SJCRH30 (cell line): ENCODE data around the gene CYP4F2. TPM values are rescaled to one million over a fixed set of nuclear protein-coding genes. Genes with fewer than 3 reads are reported as not detected.
A peak's percentile ranks its signal among the peaks of the same experiment; 100 is the strongest.
"Not testable (repeated sequence)": the region's sequence is repeated elsewhere in the genome, so short reads cannot be mapped to it uniquely, and the experiment has no call there.

Source experiments
- DNase-seq, 2 experiments: peaks; one replicate each; pipeline ENCODE4 v3.0.0-alpha.2; 2015 to 2020
- H3K27ac ChIP-seq: fragments of 250-450 bp; sonication (Bioruptor Pico); 2 replicates; pipeline ENCODE4 v1.5.1; 2020; ENCODE audit warnings: mild to moderate bottlenecking, moderate library complexity
- H3K27me3 ChIP-seq: fragments of 250-450 bp; sonication (Bioruptor Pico); 2 replicates; pipeline ENCODE4 v1.5.1; 2020; ENCODE audit warnings: mild to moderate bottlenecking, moderate library complexity
- H3K36me3 ChIP-seq: fragments of 250-450 bp; sonication (Bioruptor Pico); 2 replicates; pipeline ENCODE4 v1.5.1; 2020; ENCODE audit warnings: mild to moderate bottlenecking, moderate library complexity
- H3K4me1 ChIP-seq: fragments of 250-450 bp; sonication (Bioruptor Pico); 2 replicates; pipeline ENCODE4 v1.5.1; 2020; ENCODE audit warnings: mild to moderate bottlenecking, moderate library complexity
- H3K4me3 ChIP-seq: fragments of 250-450 bp; sonication (Bioruptor Pico); 2 replicates; pipeline ENCODE4 v1.5.1; 2020; ENCODE audit warnings: mild to moderate bottlenecking, moderate library complexity
- H3K9me3 ChIP-seq: fragments of 250-450 bp; sonication (Bioruptor Pico); replicated peaks from 2 replicates; pipeline ENCODE4 v1.5.1; 2020; ENCODE audit warnings: mild to moderate bottlenecking, moderate library complexity
- total RNA-seq: library from RNA; depleted of rRNA; stranded (reverse); fragments of >200 nt; shearing (Covaris generic); gene quantifications from 2 replicates; pipeline ENCODE4 v1.2.3, GENCODE V29; 2014; rRNA removed

CYP4F2 gene
- total RNA-seq, result not detected in 2 replicates

DNA sequence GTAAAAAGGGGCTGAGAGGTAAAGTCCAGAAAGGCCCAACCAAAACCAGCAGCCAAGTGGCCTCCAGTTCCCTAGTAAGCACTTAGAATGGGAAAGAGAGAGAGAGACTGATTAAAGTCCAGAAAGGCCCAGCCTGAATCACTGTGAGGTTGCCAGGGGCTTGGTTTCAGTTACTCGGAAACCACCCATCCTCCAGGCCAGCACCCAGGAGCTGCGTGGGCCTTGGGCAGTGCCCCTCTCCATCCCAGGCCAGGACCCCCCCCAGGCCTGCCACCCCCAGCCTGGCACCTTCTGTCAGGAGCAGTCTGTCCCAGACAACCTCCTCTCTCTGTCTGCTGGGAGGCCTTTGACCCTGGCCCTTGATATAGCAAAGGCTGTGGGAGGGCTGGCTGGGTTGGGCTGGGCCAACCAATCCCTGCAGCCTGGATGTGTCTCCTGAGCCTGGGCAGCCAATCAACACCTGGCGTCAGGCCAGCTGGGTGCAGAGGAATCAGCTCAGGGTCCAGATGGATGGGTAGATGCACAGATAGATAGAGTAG is at the start of gene CYP4F2:
TSS of gene CYP4F2 (minus strand) at position 337 of the 539 bp plus-strand sequence. CDS start 463 bp downstream, outside the sequence.
- Histone ChIP-seq H3K4me3 (no peak within 1 kb of the TSS), H3K27me3 (no peaks in the 10 kb centered on the region), H3K27ac (no peak within 1 kb of the TSS), H3K9me3 (no peaks in the 10 kb centered on the region), H3K36me3 (no peaks in the 10 kb centered on the region), H3K4me1 (no peaks in the 10 kb centered on the region)
- no peak for DNase-seq

GRCh38 chr19:15945301-15945700 is 47.4 kb upstream of the CYP4F2 start:
- no peak overlapping the region for H3K27ac ChIP-seq
- H3K36me3 ChIP-seq, result no peaks in the 10 kb centered on the region; the same call in 1 of the 2 replicates
- no peak overlapping the region for H3K4me3 ChIP-seq
- no peak for DNase-seq
- no peaks in the 10 kb centered on the region for H3K4me1 ChIP-seq
- peaks cover 22% of the 10 kb centered on the region for H3K9me3 ChIP-seq
- H3K27me3 ChIP-seq, result no peaks in the 10 kb centered on the region

DNA sequence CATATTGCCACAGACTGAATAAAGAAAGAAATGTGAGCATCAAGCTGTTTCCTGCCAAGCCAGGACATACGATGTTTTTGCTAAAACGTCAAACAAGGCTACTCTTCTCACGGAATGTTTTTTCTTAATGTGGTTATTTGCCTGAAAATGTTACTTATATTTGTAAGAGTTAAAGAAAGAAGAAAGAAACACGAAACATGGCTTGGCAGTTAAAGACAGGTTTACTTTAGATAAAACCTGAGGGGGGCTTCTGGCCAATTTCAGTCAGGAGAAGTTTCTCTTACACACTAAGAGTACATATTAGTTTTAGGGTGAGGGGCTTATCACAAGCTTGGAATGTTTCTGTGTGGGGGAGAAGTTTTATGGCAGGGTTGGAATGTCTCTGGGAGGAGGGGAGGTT is 46.5 kb upstream of the CYP4F2 start:
- no peak overlapping the region for H3K4me3 ChIP-seq
- H3K27me3 ChIP-seq, result no peaks in the 10 kb centered on the region
- no peaks in the 10 kb centered on the region for H3K4me1 ChIP-seq
- no peaks in the 10 kb centered on the region; the same call in 1 of the 2 replicates for H3K36me3 ChIP-seq
- no peak overlapping the region for H3K27ac ChIP-seq
- no peak for DNase-seq
- H3K9me3 ChIP-seq, result peaks cover 22% of the 10 kb centered on the region

- H3K4me1 ChIP-seq, result no peaks in the 10 kb centered on the region
- no peaks in the 10 kb centered on the region for H3K36me3 ChIP-seq
- no peak overlapping the region for H3K27ac ChIP-seq
- no peak for DNase-seq
- H3K9me3 ChIP-seq, result no peaks in the 10 kb centered on the region; the same call in 1 of the 2 replicates
- no peak overlapping the region for H3K4me3 ChIP-seq
- no peaks in the 10 kb centered on the region for H3K27me3 ChIP-seq
Measured at GRCh38 chr19:15937771-15938170, 39.9 kb upstream of the CYP4F2 start.

DNA sequence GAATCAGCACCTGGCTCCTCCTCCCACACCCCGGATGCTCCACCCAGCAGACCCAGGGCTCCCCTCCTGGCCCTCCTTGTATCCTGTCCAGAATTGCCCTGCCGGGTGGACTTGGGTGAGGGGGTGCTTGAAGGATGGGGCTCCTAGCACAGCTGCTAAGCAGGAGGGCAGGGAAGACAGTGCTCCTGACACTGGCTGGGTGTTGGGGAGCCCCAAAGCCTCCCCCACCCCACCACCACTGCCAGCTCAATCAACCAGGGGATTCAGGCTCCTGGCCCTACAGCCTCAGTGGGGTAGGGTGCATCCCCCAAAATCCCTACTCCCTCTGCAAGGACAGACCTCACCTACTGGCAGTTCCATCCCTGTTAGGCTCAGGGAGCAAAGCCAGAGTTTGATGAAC is 39.1 kb upstream of the CYP4F2 start:
- no peak for DNase-seq
- Histone ChIP-seq H3K9me3 (no peaks in the 10 kb centered on the region; the same call in 1 of the 2 replicates), H3K4me1 (no peaks in the 10 kb centered on the region), H3K27me3 (no peaks in the 10 kb centered on the region), H3K27ac (no peak overlapping the region), H3K4me3 (no peak overlapping the region), H3K36me3 (no peaks in the 10 kb centered on the region)

DNA sequence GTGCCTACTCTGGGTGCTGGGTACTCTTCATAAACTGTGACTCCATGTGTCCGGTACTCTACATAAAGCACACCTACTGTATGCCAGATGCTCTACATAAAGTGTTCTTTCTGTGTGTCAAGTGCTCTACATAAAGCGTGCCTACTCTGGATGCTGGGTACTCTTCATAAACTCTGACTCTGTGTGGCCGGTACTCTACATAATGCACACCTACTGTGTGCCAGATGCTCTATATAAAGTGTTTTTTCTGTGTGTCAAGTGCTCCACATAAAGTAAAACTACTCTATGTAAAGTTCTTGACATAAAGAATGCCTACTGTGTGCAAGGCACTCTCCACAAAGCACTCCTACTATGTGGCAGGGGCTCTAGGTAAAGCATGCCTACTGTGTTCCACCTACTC is 38.3 kb upstream of the CYP4F2 start:
- no peaks in the 10 kb centered on the region for H3K27me3 ChIP-seq
- no peaks in the 10 kb centered on the region for H3K36me3 ChIP-seq
- no peaks in the 10 kb centered on the region for H3K4me1 ChIP-seq
- no peak overlapping the region for H3K4me3 ChIP-seq
- DNase-seq, result no peak
- H3K27ac ChIP-seq, result no peak overlapping the region
- no peaks in the 10 kb centered on the region; the same call in 1 of the 2 replicates for H3K9me3 ChIP-seq

- H3K4me3 ChIP-seq, result no peak overlapping the region
- H3K27me3 ChIP-seq, result no peaks in the 10 kb centered on the region
- H3K4me1 ChIP-seq, result no peaks in the 10 kb centered on the region
- DNase-seq, result no peak
- no peak overlapping the region for H3K27ac ChIP-seq
- H3K36me3 ChIP-seq, result no peaks in the 10 kb centered on the region
- H3K9me3 ChIP-seq, result no peaks in the 10 kb centered on the region; the same call in 1 of the 2 replicates
Measured at GRCh38 chr19:15935167-15935702, 37.4 kb upstream of the CYP4F2 start.

DNA sequence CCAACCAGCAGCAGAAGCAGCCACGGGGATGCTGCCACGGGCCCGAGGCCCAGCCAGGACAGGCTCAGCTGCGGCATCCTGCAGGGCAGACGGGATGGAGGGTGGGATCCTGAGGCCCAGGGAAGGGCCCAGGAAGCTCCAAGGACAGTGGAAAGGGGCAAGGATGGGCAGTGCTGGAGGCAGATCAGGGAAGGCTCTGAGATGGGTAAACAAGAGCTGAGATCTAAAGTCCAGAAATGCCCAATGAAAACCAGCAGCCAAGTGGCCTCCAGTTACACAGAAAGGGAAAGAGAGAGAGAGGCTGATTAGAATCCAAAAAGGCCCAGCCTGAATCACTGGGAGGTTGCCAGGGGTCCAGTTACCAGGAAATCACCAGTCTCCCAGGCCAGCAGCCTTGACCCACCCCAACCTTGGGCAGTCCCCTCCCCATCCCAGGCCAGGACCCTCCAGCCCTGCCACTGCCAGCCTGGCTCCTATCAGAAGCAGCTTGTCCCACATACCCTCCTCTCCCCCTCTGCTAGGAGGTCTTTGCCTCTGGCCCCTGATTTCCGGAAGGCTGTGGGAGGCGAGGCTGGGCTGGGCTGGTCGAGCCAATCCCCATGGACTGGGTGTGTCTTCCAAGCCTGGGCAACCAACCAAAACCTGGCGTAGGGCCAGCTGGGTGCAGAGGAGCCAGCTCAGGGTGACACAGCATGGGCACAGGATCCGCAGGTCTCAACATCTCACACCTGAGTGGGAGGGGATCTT is 36.6 kb upstream of the CYP4F2 start, which contains the start of gene CYP4F11:
TSS of gene CYP4F11 (minus strand) at position 198 of the 747 bp plus-strand sequence. CDS start at position 77, 121 bp downstream.
- no peaks in the 10 kb centered on the region for H3K36me3 ChIP-seq
- H3K9me3 ChIP-seq, result no peaks in the 10 kb centered on the region; the same call in 1 of the 2 replicates
- peak; percentile 36 to 42 for DNase-seq
- no peak within 1 kb of the TSS for H3K4me3 ChIP-seq
- H3K4me1 ChIP-seq, result no peaks in the 10 kb centered on the region
- H3K27ac ChIP-seq, result no peak within 1 kb of the TSS
- H3K27me3 ChIP-seq, result no peaks in the 10 kb centered on the region

DNA sequence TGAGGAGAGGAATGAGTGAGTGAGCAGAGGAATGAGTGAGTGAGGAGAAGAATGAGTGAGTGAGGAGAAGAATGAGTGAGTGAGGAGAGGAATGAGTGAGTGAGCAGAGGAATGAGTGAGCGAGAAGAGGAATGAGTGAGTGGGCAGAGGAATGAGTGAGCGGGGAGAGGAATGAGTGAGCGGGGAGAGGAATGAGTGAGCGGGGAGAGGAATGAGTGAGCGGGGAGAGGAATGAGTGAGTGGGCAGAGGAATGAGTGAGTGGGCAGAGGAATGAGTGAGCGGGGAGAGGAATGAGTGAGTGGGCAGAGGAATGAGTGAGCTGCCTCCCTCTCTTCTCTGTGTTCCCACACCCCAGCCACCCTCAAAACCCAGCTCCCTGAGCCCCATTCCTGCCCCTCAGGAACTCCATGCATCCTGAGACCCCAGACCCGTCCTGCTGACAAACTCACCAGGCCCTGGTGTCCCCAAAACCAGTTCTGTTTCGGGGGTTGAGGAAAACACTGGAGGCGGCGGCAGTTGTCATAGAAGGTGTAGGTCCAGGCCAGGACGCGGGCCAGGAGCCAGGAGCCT is 36.0 kb upstream of the CYP4F2 start:
- not testable (repeated sequence) for H3K4me3 ChIP-seq, DNase-seq, H3K36me3 ChIP-seq, H3K9me3 ChIP-seq, H3K27ac ChIP-seq, H3K4me1 ChIP-seq, H3K27me3 ChIP-seq

GRCh38 chr19:15928321-15928720 is 30.4 kb upstream of the CYP4F2 start:
- Histone ChIP-seq H3K27ac (no peak overlapping the region), H3K4me1 (no peaks in the 10 kb centered on the region), H3K36me3 (no peaks in the 10 kb centered on the region), H3K9me3 (no peaks in the 10 kb centered on the region), H3K4me3 (no peak overlapping the region), H3K27me3 (no peaks in the 10 kb centered on the region)
- no peak for DNase-seq

GRCh38 chr19:15926484-15926883 is 28.6 kb upstream of the CYP4F2 start:
- Histone ChIP-seq H3K4me3 (no peak overlapping the region), H3K27me3 (no peaks in the 10 kb centered on the region)

DNA sequence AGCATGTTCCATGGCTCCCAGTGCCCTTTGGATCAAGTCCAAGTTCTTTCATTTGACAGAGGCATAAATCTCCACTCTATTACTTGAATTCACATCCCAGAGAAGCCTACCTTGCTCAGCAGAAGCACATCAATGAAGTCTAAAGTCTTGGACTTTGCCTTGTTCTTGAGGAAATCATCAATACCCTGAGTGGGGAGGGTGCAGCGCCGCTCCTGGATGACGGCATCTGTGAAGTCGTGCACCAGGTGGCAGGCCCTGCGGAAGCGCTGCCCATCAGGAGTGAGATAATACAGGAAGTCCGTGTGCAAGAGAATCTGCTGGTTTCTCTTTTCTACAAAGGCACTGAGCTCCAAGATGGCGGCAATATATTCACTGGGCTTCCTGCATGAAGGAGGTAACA is 25.8 kb upstream of the CYP4F2 start:
- H3K9me3 ChIP-seq, result no peaks in the 10 kb centered on the region
- H3K27ac ChIP-seq, result no peak overlapping the region
- no peaks in the 10 kb centered on the region for H3K27me3 ChIP-seq
- no peaks in the 10 kb centered on the region for H3K4me1 ChIP-seq
- DNase-seq, result no peak
- no peak overlapping the region for H3K4me3 ChIP-seq
- H3K36me3 ChIP-seq, result no peaks in the 10 kb centered on the region

More at GRCh38 chr19:15926484-15926883, 28.6 kb upstream of the CYP4F2 start:
- H3K9me3 ChIP-seq, result no peaks in the 10 kb centered on the region
- H3K36me3 ChIP-seq, result no peaks in the 10 kb centered on the region
- H3K27ac ChIP-seq, result no peak overlapping the region
- H3K4me1 ChIP-seq, result no peaks in the 10 kb centered on the region
- DNase-seq, result peak in 1 of 2 experiments; percentile 14

- H3K36me3 ChIP-seq, result no peaks in the 10 kb centered on the region
- no peaks in the 10 kb centered on the region for H3K4me1 ChIP-seq
- H3K4me3 ChIP-seq, result no peak overlapping the region
- H3K9me3 ChIP-seq, result no peaks in the 10 kb centered on the region
- H3K27me3 ChIP-seq, result no peaks in the 10 kb centered on the region
- no peak overlapping the region for H3K27ac ChIP-seq
- DNase-seq, result no peak
Measured at GRCh38 chr19:15922021-15922420, 24.1 kb upstream of the CYP4F2 start.

GRCh38 chr19:15919243-15919642 is 21.4 kb upstream of the CYP4F2 start:
- no peaks in the 10 kb centered on the region for H3K9me3 ChIP-seq
- H3K36me3 ChIP-seq, result no peaks in the 10 kb centered on the region
- H3K27ac ChIP-seq, result no peak overlapping the region
- H3K4me3 ChIP-seq, result no peak overlapping the region
- H3K4me1 ChIP-seq, result no peaks in the 10 kb centered on the region
- DNase-seq, result no peak
- no peaks in the 10 kb centered on the region for H3K27me3 ChIP-seq

DNA sequence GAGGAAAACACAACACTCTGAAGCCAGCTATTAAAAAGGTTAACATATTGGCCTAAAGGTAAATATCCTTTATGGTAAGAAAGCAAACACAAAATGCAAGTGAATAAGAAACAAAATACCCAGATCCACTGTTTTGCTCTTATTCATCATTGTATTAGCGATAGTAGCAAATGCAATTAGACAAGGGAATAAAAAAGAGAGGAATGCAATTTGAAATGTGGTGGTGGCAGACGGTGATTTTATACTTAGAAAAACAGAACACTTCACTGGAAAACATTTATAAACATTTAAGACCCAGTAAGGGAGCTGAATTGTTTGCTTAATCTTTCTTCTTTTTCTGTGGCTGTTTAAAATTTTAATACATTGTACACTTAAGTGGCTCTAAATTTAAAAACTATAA is 17.2 kb upstream of the CYP4F2 start:
- no peaks in the 10 kb centered on the region for H3K9me3 ChIP-seq
- no peaks in the 10 kb centered on the region for H3K4me1 ChIP-seq
- no peak for DNase-seq
- H3K27ac ChIP-seq, result no peak overlapping the region
- H3K27me3 ChIP-seq, result no peaks in the 10 kb centered on the region
- H3K4me3 ChIP-seq, result no peak overlapping the region
- no peaks in the 10 kb centered on the region for H3K36me3 ChIP-seq
